A673 (cell line): Measurements from ENCODE around the gene GIMAP8. TPM values are rescaled to one million over a fixed set of nuclear protein-coding genes. Genes with fewer than 3 reads are reported as not detected.

Experiments
- BruUV-seq: library from RNA; stranded (reverse); fragments of 400-500 nt; replicated peaks from 2 replicates; lab custom pipeline; 2021; lab: Mats Ljungman, UMichigan
- CTCF ChIA-PET: fragments of 300-600 bp; sonication (Branson Sonifier 250); formaldehyde crosslinking; loops from one replicate; lab custom pipeline; 2022; ENCODE audit warnings: antibody characterized with exemption; lab: Charles Lee
- POLR2A ChIA-PET: fragments of 300-600 bp; sonication (Branson Sonifier 250); formaldehyde crosslinking; loops from one replicate; lab custom pipeline; 2022; ENCODE audit warnings: antibody characterized with exemption; ENCODE audit not compliant: low non-redundant PET; lab: Charles Lee
- DNase-seq: peaks from one replicate; pipeline ENCODE4 v3.0.0-alpha.2; 2015; ENCODE audit warnings: low spot score
- H3K27ac ChIP-seq: fragments of 200-600 bp; sonication (generic); 2 replicates; pipeline ENCODE4 v1.5.1; 2016; ENCODE audit warnings: mixed run types, low read depth, mild to moderate bottlenecking, mixed read lengths, antibody characterized with exemption, low read length; ENCODE audit not compliant: poor library complexity, severe bottlenecking
- H3K27me3 ChIP-seq: fragments of 200-600 bp; sonication (generic); replicated peaks from 2 replicates; pipeline ENCODE4 v1.6.1; 2017; ENCODE audit warnings: mixed run types, low read depth, mild to moderate bottlenecking, mixed read lengths, antibody characterized with exemption, low read length; ENCODE audit not compliant: insufficient read depth, poor library complexity
- H3K36me3 ChIP-seq: fragments of 200-600 bp; sonication (generic); 2 replicates; pipeline ENCODE4 v1.6.1; 2016; ENCODE audit warnings: mixed run types, mild to moderate bottlenecking, mixed read lengths, antibody characterized with exemption, low read length; ENCODE audit not compliant: insufficient read depth, poor library complexity, severe bottlenecking
- H3K4me1 ChIP-seq: fragments of 200-600 bp; sonication (generic); 2 replicates; pipeline ENCODE4 v1.6.1; 2017; ENCODE audit warnings: mixed run types, mild to moderate bottlenecking, mixed read lengths, antibody characterized with exemption, low read length; ENCODE audit not compliant: insufficient read depth, poor library complexity, severe bottlenecking
- H3K4me3 ChIP-seq: fragments of 200-600 bp; sonication (generic); 2 replicates; pipeline ENCODE4 v1.5.1; 2016; ENCODE audit warnings: low read depth, mixed run types, mild to moderate bottlenecking, mixed read lengths, low read length; ENCODE audit not compliant: poor library complexity, severe bottlenecking
- H3K9me3 ChIP-seq: fragments of 200-600 bp; sonication (generic); 2 replicates; pipeline ENCODE4 v1.6.1; 2016; ENCODE audit warnings: mixed run types, low read depth, mild to moderate bottlenecking, mixed read lengths, antibody characterized with exemption, low read length; ENCODE audit not compliant: poor library complexity, severe bottlenecking
- EZH2 ChIP-seq: fragments of 200-600 bp; sonication (generic); IDR thresholded peaks from 2 replicates; pipeline ENCODE4 v1.6.1; 2017; ENCODE audit warnings: borderline replicate concordance, low read depth, mild to moderate bottlenecking, mixed read lengths, antibody characterized with exemption, low read length; ENCODE audit not compliant: poor library complexity, severe bottlenecking
- intact Hi-C: fragments of 100-400 bp; cut with micrococcal nuclease; formaldehyde crosslinking; loops from one replicate; pipeline ENCODE4 v1.10.0; 2022; ENCODE audit not compliant: unreplicated experiment
- total RNA-seq: library from RNA; stranded (reverse); gene quantifications from 2 replicates; pipeline ENCODE4 v1.2.3, GENCODE V29; 2021
- TF ChIP-seq, protein P1 (sequence below): fragments of 300-800, 200-600 bp; sonication (generic); conservative IDR thresholded peaks from 2 replicates; pipeline ENCODE4 v1.5.1; 2017; ENCODE audit warnings: low read depth, mild to moderate bottlenecking, antibody characterized with exemption, low read length, moderate library complexity, mixed read lengths

GIMAP8 gene
- total RNA-seq, 1 experiment from 2014 or later: not detected

- Histone ChIP-seq H3K36me3 (no peaks in the 10 kb centered on the region), H3K27me3 (no peaks in the 10 kb centered on the region), H3K4me3 (no peak overlapping the region), H3K9me3 (no peaks in the 10 kb centered on the region), H3K4me1 (peaks cover 9% of the 10 kb centered on the region), H3K27ac (no peak overlapping the region)
- DNase-seq: no peak
- CTCF ChIA-PET: no interaction called here
- BruUV-seq: no TSS peak
- TF ChIP-seq EZH2: no peak
- TF ChIP-seq, protein P1, sequence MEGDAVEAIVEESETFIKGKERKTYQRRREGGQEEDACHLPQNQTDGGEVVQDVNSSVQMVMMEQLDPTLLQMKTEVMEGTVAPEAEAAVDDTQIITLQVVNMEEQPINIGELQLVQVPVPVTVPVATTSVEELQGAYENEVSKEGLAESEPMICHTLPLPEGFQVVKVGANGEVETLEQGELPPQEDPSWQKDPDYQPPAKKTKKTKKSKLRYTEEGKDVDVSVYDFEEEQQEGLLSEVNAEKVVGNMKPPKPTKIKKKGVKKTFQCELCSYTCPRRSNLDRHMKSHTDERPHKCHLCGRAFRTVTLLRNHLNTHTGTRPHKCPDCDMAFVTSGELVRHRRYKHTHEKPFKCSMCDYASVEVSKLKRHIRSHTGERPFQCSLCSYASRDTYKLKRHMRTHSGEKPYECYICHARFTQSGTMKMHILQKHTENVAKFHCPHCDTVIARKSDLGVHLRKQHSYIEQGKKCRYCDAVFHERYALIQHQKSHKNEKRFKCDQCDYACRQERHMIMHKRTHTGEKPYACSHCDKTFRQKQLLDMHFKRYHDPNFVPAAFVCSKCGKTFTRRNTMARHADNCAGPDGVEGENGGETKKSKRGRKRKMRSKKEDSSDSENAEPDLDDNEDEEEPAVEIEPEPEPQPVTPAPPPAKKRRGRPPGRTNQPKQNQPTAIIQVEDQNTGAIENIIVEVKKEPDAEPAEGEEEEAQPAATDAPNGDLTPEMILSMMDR: no peak
- intact Hi-C loops: no loop called here
- POLR2A ChIA-PET: interaction anchor here (0.8 kb wide), 1 partner anchor 43 kb away, joined by 5 read pairs; no protein-coding TSS in a partner anchor
Measured at GRCh38 chr7:150410680-150411346, 39.6 kb upstream of the GIMAP8 start.

DNA sequence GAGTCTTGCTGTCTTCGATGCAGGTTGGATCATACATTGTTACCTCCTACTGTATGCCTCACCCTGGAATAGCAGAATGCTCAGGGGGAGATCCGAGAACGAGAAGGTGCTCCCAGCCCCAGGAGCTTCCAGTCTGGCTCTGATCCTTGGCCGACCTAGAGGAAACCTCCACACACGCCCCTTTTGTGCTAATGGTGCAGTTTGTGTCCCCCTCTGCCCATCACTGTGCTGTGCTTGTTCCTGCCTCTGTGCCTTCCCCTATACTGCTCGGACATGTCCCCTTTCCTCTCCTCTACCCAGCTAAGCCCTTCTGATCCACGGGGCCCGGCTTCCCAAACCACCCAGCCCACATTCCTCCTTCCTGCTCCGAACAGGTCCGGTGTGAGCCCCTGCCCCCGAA lies 38.8 kb upstream of the GIMAP8 start:
- intact Hi-C loops: no loop called here
- no peaks in the 10 kb centered on the region for H3K36me3 ChIP-seq
- H3K9me3 ChIP-seq: no peaks in the 10 kb centered on the region
- ChIA-PET CTCF (no interaction called here), POLR2A (interaction anchor here (0.8 kb wide), 1 partner anchor 44 kb away, joined by 5 read pairs; no protein-coding TSS in a partner anchor)
- TF ChIP-seq EZH2: no peak
- TF ChIP-seq, protein P1: no peak
- BruUV-seq: no TSS peak
- DNase-seq: no peak
- no peaks in the 10 kb centered on the region for H3K27me3 ChIP-seq
- peaks cover 1% of the 10 kb centered on the region for H3K4me1 ChIP-seq
- H3K4me3 ChIP-seq: no peak overlapping the region
- H3K27ac ChIP-seq: no peak overlapping the region

DNA sequence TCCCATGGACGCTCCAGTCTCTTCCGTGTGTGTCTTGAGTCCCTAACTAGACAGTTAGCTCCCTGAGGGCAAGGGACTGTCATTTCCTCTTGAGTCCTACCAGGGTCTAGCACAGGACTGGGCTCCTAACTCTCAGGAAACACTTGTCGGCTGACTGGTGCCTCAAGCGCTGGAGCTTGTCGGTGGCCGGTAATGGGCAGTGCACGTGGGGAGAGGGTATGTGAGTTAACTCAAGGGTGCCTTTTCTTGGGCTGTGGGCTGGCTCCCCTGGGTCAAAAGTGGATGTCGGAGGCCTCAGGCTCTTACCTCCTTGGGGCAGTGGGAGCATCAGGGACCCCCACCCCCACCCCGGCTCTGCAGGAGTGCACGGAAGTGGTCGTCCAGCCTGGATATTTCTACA lies 38.4 kb upstream of the GIMAP8 start:
- TF ChIP-seq, protein P1: no peak
- TF ChIP-seq EZH2: no peak
- intact Hi-C loops: no loop called here
- BruUV-seq: no TSS peak
- no peaks in the 10 kb centered on the region for H3K4me1 ChIP-seq
- no peaks in the 10 kb centered on the region for H3K9me3 ChIP-seq
- H3K27ac ChIP-seq: no peak overlapping the region
- ChIA-PET CTCF (no interaction called here), POLR2A (no interaction called here)
- no peaks in the 10 kb centered on the region for H3K27me3 ChIP-seq
- no peak overlapping the region for H3K4me3 ChIP-seq
- DNase-seq: no peak
- H3K36me3 ChIP-seq: no peaks in the 10 kb centered on the region
